IPS-20b (cell line): Measurements from ENCODE around the gene CASP10.
"Not testable (repeated sequence)": the region's sequence is repeated elsewhere in the genome, so short reads cannot be mapped to it uniquely, and the experiment has no call there.

ENCODE experiments used
- H3K27ac ChIP-seq: one replicate; pipeline ENCODE4 v1.5.1; 2013; ENCODE audit warnings: low read length
- H3K27me3 ChIP-seq: 2 replicates; pipeline ENCODE4 v1.6.1; 2013; ENCODE audit warnings: mild to moderate bottlenecking, low read length, inconsistent platforms; ENCODE audit not compliant: insufficient read depth
- H3K36me3 ChIP-seq: 2 replicates; pipeline ENCODE4 v1.6.1; 2013; ENCODE audit warnings: low read depth, mild to moderate bottlenecking, inconsistent platforms, low read length, moderate library complexity; ENCODE audit not compliant: insufficient read depth
- H3K4me1 ChIP-seq: 2 replicates; pipeline ENCODE4 v1.6.1; 2013; ENCODE audit warnings: mild to moderate bottlenecking, control low read depth, inconsistent platforms, low read length, moderate library complexity; ENCODE audit not compliant: insufficient read depth
- H3K4me3 ChIP-seq: 2 replicates; pipeline ENCODE4 v1.5.1; 2013; ENCODE audit warnings: mild to moderate bottlenecking, low read length, inconsistent platforms
- H3K9ac ChIP-seq: 2 replicates; pipeline ENCODE4 v1.6.1; 2013; ENCODE audit warnings: low read depth, mild to moderate bottlenecking, inconsistent platforms, low read length, moderate library complexity
- H3K9me3 ChIP-seq: 2 replicates; pipeline ENCODE4 v1.6.1; 2013; ENCODE audit warnings: mild to moderate bottlenecking, low read depth, low read length, inconsistent platforms; ENCODE audit not compliant: insufficient read depth

CASP10 gene

GRCh38 chr2:201149064-201149820, 33.7 kb upstream of the CASP10 start:
- Histone ChIP-seq H3K4me3 (no peak overlapping the region), H3K27ac (no peak overlapping the region), H3K36me3 (no peaks in the 10 kb centered on the region), H3K27me3 (no peaks in the 10 kb centered on the region), H3K4me1 (peaks cover 4% of the 10 kb centered on the region; the same call in 1 of the 2 replicates), H3K9me3 (no peaks in the 10 kb centered on the region), H3K9ac (no peak overlapping the region)

DNA sequence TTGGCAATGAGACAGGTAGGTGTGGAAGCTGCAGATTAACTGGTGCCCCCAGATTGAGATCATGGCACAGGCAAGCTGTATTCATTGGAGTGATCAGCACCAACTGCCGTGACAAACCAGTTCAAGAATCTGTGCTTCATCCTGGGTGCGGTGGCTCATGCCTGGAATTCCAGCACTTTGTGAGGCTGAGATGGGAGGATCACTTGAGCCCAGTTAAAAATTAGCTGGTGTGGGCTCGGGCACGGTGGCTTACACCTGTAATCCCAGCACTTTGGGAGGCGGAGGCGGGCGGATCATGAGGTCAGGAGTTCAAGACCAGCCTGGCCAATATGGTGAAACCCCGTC, 33.1 kb upstream of the CASP10 start:
- H3K27ac ChIP-seq, H3K9me3 ChIP-seq, H3K36me3 ChIP-seq, H3K27me3 ChIP-seq, H3K4me1 ChIP-seq, H3K9ac ChIP-seq, H3K4me3 ChIP-seq: not testable (repeated sequence)

DNA sequence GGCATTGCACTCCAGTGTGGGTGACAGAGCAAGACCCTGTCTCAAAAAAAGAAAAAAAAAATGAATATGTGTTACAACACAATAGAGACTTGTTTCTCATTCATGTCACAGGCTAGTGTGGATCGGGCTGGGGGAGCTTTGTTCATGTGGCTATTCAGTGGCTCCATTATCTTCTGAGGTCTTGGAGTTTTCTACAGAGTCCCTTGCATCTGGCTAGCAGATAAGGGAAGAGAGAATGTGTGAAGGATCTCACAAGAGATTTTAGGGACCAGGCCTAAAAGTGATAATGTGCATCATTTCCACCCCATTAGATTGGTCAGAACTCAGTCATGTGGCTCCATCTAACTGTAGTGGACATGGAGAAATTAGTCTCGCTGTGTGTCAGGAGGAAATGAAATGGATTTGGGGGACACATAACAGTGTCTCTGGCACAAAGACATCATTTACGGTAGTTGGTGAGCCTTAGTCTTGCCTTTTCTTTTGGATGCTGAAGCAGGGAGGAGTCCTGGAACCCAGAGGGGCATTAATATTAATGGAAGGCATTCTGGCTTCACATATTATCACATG, 32.4 kb upstream of the CASP10 start:
- no peak overlapping the region for H3K4me3 ChIP-seq
- peaks cover 4% of the 10 kb centered on the region; the same call in 1 of the 2 replicates for H3K4me1 ChIP-seq
- no peaks in the 10 kb centered on the region for H3K36me3 ChIP-seq
- no peak overlapping the region for H3K27ac ChIP-seq
- H3K27me3 ChIP-seq: no peaks in the 10 kb centered on the region
- H3K9ac ChIP-seq: no peak overlapping the region
- no peaks in the 10 kb centered on the region for H3K9me3 ChIP-seq

DNA sequence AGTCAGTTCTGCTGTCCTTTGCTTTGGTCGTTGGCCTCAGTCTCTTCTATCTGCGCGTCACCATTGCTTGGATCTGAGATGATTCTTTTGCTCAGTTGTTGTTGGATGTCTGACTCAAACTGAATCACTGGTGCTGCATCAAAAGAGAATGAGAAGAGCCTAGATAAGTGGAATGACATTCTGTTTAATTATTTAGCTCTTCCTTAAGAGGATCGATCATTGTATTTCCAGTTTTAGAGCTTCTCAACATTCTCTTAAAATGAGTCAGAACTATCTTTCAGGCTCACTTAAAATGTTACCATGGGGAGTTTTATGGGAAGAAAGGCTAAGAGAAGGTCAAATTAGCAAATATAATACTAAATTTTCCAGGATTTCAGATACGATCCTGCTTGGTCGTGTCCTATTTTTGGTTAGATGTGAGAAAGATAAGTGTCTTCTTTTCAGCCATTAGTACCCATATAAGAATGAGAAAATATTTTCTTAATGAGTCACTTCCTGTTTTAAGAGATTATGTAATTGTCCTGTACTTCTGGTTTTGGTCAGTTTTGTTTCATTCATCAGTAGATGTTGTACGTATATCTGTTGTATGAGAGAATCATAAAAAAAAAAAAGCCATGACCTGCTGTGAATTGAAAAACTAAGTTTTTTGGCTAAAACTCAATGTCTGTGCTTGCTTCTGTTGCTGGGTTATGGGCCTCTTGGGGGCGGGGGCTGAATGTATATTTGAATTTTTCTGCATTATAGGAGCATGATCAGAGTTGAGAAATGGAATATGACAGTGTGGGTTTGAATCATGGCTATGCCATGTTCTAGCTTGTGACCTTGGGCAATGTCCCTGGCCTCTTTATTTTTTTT, 31.6 kb upstream of the CASP10 start:
- H3K27ac ChIP-seq: no peak overlapping the region
- H3K4me3 ChIP-seq: no peak overlapping the region
- H3K9me3 ChIP-seq: no peaks in the 10 kb centered on the region
- no peaks in the 10 kb centered on the region for H3K27me3 ChIP-seq
- H3K4me1 ChIP-seq: peaks cover 4% of the 10 kb centered on the region; the same call in 1 of the 2 replicates
- H3K9ac ChIP-seq: no peak overlapping the region
- H3K36me3 ChIP-seq: no peaks in the 10 kb centered on the region

DNA sequence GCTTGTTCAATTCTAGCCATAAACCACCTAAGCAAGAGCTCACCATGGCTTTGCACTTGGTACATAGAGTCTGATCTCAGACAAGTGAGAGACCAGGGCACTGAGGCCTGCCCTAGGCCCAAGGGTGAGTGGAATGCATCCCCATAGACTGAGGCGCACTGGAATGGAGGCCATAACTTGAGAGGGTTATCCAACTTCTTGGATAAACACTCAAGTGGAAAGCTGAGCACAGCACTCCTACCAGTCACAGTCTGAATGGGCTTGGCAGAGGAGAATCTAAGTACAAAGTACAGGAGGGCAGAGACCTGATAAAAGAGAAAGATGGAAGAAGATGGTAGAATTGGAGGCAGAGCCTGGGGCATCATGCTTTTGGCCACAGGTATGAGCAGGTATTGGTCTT, 30.4 kb upstream of the CASP10 start:
- H3K27me3 ChIP-seq: no peaks in the 10 kb centered on the region
- H3K36me3 ChIP-seq: no peaks in the 10 kb centered on the region
- no peak overlapping the region for H3K27ac ChIP-seq
- H3K4me3 ChIP-seq: no peak overlapping the region
- peaks cover 4% of the 10 kb centered on the region; the same call in 1 of the 2 replicates for H3K4me1 ChIP-seq
- H3K9ac ChIP-seq: no peak overlapping the region
- H3K9me3 ChIP-seq: no peaks in the 10 kb centered on the region

DNA sequence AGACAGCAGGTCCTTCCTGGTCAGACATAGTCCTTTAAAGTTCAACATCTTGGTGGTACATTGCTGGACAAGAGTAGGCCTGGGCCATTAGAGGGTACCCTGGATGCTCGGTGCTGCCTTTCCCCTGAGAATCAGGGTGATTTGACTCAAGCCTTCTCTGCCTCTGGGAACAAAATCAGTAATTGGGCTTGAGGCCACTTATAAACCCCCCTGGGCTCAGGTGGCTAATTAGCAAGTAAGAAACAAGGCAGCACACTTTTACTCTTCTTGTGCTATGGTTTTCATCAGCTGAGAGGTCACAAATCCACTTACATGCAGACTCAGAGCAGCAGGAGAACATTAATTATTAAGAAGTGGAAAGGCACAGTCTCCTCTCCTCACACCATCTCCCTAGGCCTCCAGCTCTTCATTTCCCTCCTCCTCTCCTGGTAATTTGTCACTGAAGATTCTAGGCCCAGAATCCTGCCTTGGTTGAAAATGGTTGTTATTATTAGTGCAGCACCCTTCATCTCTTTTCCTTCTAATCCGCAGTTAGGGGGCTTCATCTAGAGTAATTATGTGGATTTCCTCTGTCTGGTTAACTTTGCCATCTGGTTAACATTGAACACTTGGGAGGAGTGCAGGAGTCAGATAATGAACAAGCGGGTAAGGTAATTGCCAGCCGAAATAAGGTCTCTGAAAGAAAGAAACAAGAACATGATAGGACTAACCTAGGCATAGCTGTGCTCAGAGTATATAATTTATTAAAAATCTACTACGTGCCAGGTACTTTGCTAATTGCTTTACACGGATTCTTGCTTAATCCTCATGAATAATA, 29.7 kb upstream of the CASP10 start:
- Histone ChIP-seq H3K36me3 (no peaks in the 10 kb centered on the region), H3K9ac (no peak overlapping the region), H3K9me3 (no peaks in the 10 kb centered on the region), H3K4me3 (no peak overlapping the region), H3K27me3 (no peaks in the 10 kb centered on the region), H3K27ac (no peak overlapping the region), H3K4me1 (peaks cover 8% of the 10 kb centered on the region)

- Histone ChIP-seq H3K36me3 (no peaks in the 10 kb centered on the region), H3K9ac (no peak overlapping the region), H3K4me1 (peaks cover 6% of the 10 kb centered on the region), H3K4me3 (no peak overlapping the region), H3K27ac (no peak overlapping the region), H3K9me3 (no peaks in the 10 kb centered on the region), H3K27me3 (no peaks in the 10 kb centered on the region)
These were observed 28.1 kb upstream of the CASP10 start for GRCh38 chr2:201154615-201155399.

DNA sequence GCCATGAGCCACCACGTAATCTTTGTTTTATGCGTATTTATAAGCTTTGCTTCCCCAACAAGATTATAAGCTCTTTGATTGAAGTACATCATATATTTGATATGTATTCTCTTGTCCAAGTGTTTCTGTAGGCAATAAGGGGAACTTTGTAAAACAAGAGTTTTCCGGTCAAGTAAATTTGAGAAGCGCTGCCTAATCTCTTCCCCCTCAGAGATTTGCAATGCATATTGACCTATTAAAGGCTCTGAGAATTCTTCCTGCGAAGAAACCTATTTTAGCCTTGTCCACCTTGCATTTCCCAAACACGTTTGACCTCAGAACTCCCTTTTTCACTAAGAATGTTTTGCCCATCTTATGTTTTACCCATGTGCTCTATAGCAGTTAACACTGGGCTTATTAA, 26.9 kb upstream of the CASP10 start:
- Histone ChIP-seq H3K27ac (no peak overlapping the region), H3K9ac (no peak overlapping the region), H3K27me3 (no peaks in the 10 kb centered on the region), H3K9me3 (no peaks in the 10 kb centered on the region), H3K4me1 (peaks cover 6% of the 10 kb centered on the region), H3K4me3 (no peak overlapping the region), H3K36me3 (no peaks in the 10 kb centered on the region)

DNA sequence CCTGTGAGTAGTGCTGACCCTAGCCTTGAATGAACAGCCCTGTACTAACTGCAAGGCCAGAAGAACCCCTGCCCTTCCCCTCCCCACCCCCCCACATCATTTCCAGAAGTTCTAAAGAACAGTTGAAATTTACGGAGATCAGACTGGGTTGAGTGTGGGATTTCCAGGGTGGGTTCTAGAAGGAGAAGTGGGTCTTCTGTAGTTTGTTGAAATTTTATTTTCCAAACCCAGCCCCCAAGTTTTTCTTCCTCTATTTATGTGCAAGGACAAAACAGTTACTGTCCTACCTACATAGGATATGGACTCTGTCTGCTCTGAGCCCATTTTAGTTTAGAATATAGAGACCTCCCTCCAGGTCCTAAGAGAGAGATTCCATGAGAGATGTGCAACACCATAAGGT, 26.3 kb upstream of the CASP10 start:
- H3K27ac ChIP-seq: no peak overlapping the region
- H3K4me1 ChIP-seq: peaks cover 6% of the 10 kb centered on the region
- H3K9me3 ChIP-seq: no peaks in the 10 kb centered on the region
- H3K27me3 ChIP-seq: no peaks in the 10 kb centered on the region
- H3K9ac ChIP-seq: no peak overlapping the region
- no peaks in the 10 kb centered on the region for H3K36me3 ChIP-seq
- H3K4me3 ChIP-seq: no peak overlapping the region

DNA sequence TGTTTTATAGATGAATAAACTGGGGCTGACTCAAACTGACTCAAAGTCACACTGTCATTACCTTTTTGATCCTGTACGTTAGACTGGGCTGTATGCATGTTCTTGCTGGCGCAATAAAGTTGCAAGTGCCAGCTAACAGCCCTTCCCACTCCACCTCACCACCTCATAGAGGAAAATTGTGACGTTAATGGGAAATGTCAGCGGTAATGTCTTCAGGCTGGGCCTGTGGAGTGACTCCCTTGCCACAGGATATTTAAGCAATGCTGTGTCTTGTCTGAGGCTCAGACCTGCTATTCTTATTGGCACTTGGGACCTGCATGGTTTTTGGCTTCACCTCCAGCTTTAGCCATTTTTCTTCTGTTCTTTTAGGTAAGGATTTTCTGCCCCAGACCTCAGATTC, 25.2 kb upstream of the CASP10 start:
- H3K27ac ChIP-seq: no peak overlapping the region
- H3K9ac ChIP-seq: peak overlapping the region; percentile 5; the same call in 1 of the 2 replicates
- H3K27me3 ChIP-seq: no peaks in the 10 kb centered on the region

More for the DNA sequence above, 25.2 kb upstream of the CASP10 start:
- no peaks in the 10 kb centered on the region for H3K36me3 ChIP-seq
- no peak overlapping the region for H3K4me3 ChIP-seq
- H3K9me3 ChIP-seq: no peaks in the 10 kb centered on the region
- peaks cover 6% of the 10 kb centered on the region; the same call in 1 of the 2 replicates for H3K4me1 ChIP-seq
